ENCODE data around the gene FGGY. TPM values are rescaled to one million over a fixed set of nuclear protein-coding genes. Genes with fewer than 3 reads are reported as not detected.

FGGY gene
- total RNA-seq, 1 donor from 2014 or later, result 32.5 TPM

GRCh38 chr1:59751801-59752200 is 454.9 kb downstream of the FGGY start:
- no peak overlapping the region for H3K9ac ChIP-seq
- no peak overlapping the region for H3K4me3 ChIP-seq
- no peak overlapping the region for H2AFZ ChIP-seq (replicated peaks)
- Mint-ChIP-seq H3K4me3 (no peak overlapping the region), H3K9me3 (no peaks in the 10 kb centered on the region), H3K27me3 (ENCODE audit: insufficient read depth, low read depth) (peaks cover 2% of the 10 kb centered on the region), H3K27ac (no peak overlapping the region), H3K36me3 (no peaks in the 10 kb centered on the region), H3K4me1 (peaks cover 11% of the 10 kb centered on the region)
- no peaks in the 10 kb centered on the region for H3K9me3 ChIP-seq (ENCODE audit: low read depth)
- no peaks in the 10 kb centered on the region for H3K79me2 ChIP-seq (ENCODE audit: low read depth)
- H3F3A ChIP-seq (ENCODE audit: low read depth), result no peaks in the 10 kb centered on the region
- no peaks in the 10 kb centered on the region for H3K4me1 ChIP-seq
- no peak overlapping the region for H3K27ac ChIP-seq
- no peaks in the 10 kb centered on the region for H4K20me1 ChIP-seq (ENCODE audit: low read depth)
- H3K27me3 ChIP-seq, result no peaks in the 10 kb centered on the region
- DNase-seq (ENCODE audit: low spot score), result no peak
- H3K4me2 ChIP-seq, result no peak overlapping the region
- no peaks in the 10 kb centered on the region for H3K36me3 ChIP-seq
- no peak for TF ChIP-seq EZH2phosphoT487 (IDR thresholded peaks at IDR 0.05)
- no peak for TF ChIP-seq CTCF (IDR thresholded peaks at IDR 0.05)
- no peak for TF ChIP-seq EZH2 (IDR thresholded peaks at IDR 0.05)

- H2AFZ ChIP-seq (replicated peaks), result no peak overlapping the region
- no peak overlapping the region for H3K4me3 ChIP-seq
- H3K27ac Mint-ChIP-seq, result no peak overlapping the region
- H3K36me3 Mint-ChIP-seq, result no peaks in the 10 kb centered on the region
- DNase-seq (ENCODE audit: low spot score), result no peak
- H3K36me3 ChIP-seq, result no peaks in the 10 kb centered on the region
- H3K79me2 ChIP-seq (ENCODE audit: low read depth), result no peaks in the 10 kb centered on the region
- peaks cover 8% of the 10 kb centered on the region for H3K4me1 Mint-ChIP-seq
- no peaks in the 10 kb centered on the region for H3K9me3 Mint-ChIP-seq
- H3K4me2 ChIP-seq, result no peak overlapping the region
- no peak overlapping the region for H3K9ac ChIP-seq
- no peaks in the 10 kb centered on the region for H3K4me1 ChIP-seq
- no peak overlapping the region for H3K4me3 Mint-ChIP-seq
- H4K20me1 ChIP-seq (ENCODE audit: low read depth), result no peaks in the 10 kb centered on the region
- H3K9me3 ChIP-seq (ENCODE audit: low read depth), result no peaks in the 10 kb centered on the region
- no peaks in the 10 kb centered on the region for H3K27me3 ChIP-seq
- H3K27ac ChIP-seq, result no peak overlapping the region
- H3K27me3 Mint-ChIP-seq (ENCODE audit: insufficient read depth, low read depth), result peaks cover 2% of the 10 kb centered on the region
- no peaks in the 10 kb centered on the region for H3F3A ChIP-seq (ENCODE audit: low read depth)
- TF ChIP-seq EZH2 (IDR thresholded peaks at IDR 0.05), result no peak
- TF ChIP-seq EZH2phosphoT487 (IDR thresholded peaks at IDR 0.05), result no peak
- no peak for TF ChIP-seq CTCF (IDR thresholded peaks at IDR 0.05)
These were observed 455.9 kb downstream of the FGGY start for GRCh38 chr1:59752556-59753414.

GRCh38 chr1:59755069-59755685 is 458.3 kb downstream of the FGGY start:
- no peak overlapping the region for H3K27ac Mint-ChIP-seq

More at GRCh38 chr1:59755069-59755685, 458.3 kb downstream of the FGGY start:
- H3K36me3 ChIP-seq, result no peaks in the 10 kb centered on the region
- no peak overlapping the region for H3K27ac ChIP-seq
- no peak overlapping the region for H3K4me2 ChIP-seq
- Mint-ChIP-seq H3K4me3 (no peak overlapping the region), H3K27me3 (ENCODE audit: insufficient read depth, low read depth) (peaks cover 5% of the 10 kb centered on the region), H3K4me1 (peaks cover 14% of the 10 kb centered on the region), H3K9me3 (no peaks in the 10 kb centered on the region), H3K36me3 (no peaks in the 10 kb centered on the region)
- TF ChIP-seq CTCF (IDR thresholded peaks at IDR 0.05) (no peak), EZH2phosphoT487 (IDR thresholded peaks at IDR 0.05) (no peak), EZH2 (IDR thresholded peaks at IDR 0.05) (no peak)
- DNase-seq (ENCODE audit: low spot score), result no peak
- H2AFZ ChIP-seq (replicated peaks), result no peak overlapping the region
- no peaks in the 10 kb centered on the region for H3K27me3 ChIP-seq
- no peaks in the 10 kb centered on the region for H3K9me3 ChIP-seq (ENCODE audit: low read depth)
- no peaks in the 10 kb centered on the region for H4K20me1 ChIP-seq (ENCODE audit: low read depth)
- H3K9ac ChIP-seq, result no peak overlapping the region
- H3K4me3 ChIP-seq, result no peak overlapping the region
- no peaks in the 10 kb centered on the region for H3K79me2 ChIP-seq (ENCODE audit: low read depth)
- H3K4me1 ChIP-seq, result no peaks in the 10 kb centered on the region
- no peaks in the 10 kb centered on the region for H3F3A ChIP-seq (ENCODE audit: low read depth)

Measured in neural progenitor cell (in vitro differentiated cells).